Effector CD4-positive, alpha-beta T cell (primary cell): Measurements from ENCODE around the gene CYP2A13.
"Not testable (repeated sequence)": the region's sequence is repeated elsewhere in the genome, so short reads cannot be mapped to it uniquely, and the experiment has no call there.

Experiments used
- DNase-seq: peaks from one replicate; pipeline ENCODE4 v3.0.0-alpha.2; 2020

CYP2A13 gene

GRCh38 chr19:41120929-41121911 is 33.0 kb downstream of the CYP2A13 start:
- DNase-seq = peak; percentile 65

GRCh38 chr19:41122846-41123245 is 34.6 kb downstream of the CYP2A13 start:
- not testable (repeated sequence) for DNase-seq

GRCh38 chr19:41123716-41124294 is 35.6 kb downstream of the CYP2A13 start:
- no peak for DNase-seq

GRCh38 chr19:41126765-41127203 is 38.5 kb downstream of the CYP2A13 start:
- peak; percentile 52 for DNase-seq

GRCh38 chr19:41127362-41127761 is 39.1 kb downstream of the CYP2A13 start:
- not testable (repeated sequence) for DNase-seq

- peak; percentile 78 for DNase-seq
These were observed 39.6 kb downstream of the CYP2A13 start for GRCh38 chr19:41127801-41128300.

GRCh38 chr19:41128692-41129091 is 40.4 kb downstream of the CYP2A13 start:
- DNase-seq = no peak

GRCh38 chr19:41131186-41131585 is 42.9 kb downstream of the CYP2A13 start:
- DNase-seq = no peak

GRCh38 chr19:41133260-41133659 is 45.0 kb downstream of the CYP2A13 start:
- DNase-seq = no peak

- DNase-seq = no peak
These were observed 46.4 kb downstream of the CYP2A13 start for GRCh38 chr19:41134616-41135015.

GRCh38 chr19:41135390-41136384 is 47.4 kb downstream of the CYP2A13 start:
- peak; percentile 9 for DNase-seq

GRCh38 chr19:41136636-41137455 is 48.6 kb downstream of the CYP2A13 start:
- DNase-seq = no peak

- DNase-seq = peak; percentile 89
These were observed 56.2 kb downstream of the CYP2A13 start for GRCh38 chr19:41144403-41144802.
